Breast epithelium (tissue), 3 donors: ENCODE data around the gene PLB1.

ENCODE experiments used
- POLR2A ChIP-seq: fragments of 450-650 bp; IDR thresholded peaks from one replicate; pipeline ENCODE4 v1.6.1; 2016; ENCODE audit warnings: antibody characterized with exemption, mild to moderate bottlenecking, moderate library complexity
- TF ChIP-seq, protein P1 (sequence below), 3 donors: fragments of 450-650 bp; IDR thresholded peaks; one replicate each; pipeline ENCODE4 v1.5.1; 2016 to 2017; ENCODE audit warnings: antibody characterized with exemption in 3 of 3, mild to moderate bottlenecking in 3 of 3, moderate library complexity in 3 of 3

DNA sequence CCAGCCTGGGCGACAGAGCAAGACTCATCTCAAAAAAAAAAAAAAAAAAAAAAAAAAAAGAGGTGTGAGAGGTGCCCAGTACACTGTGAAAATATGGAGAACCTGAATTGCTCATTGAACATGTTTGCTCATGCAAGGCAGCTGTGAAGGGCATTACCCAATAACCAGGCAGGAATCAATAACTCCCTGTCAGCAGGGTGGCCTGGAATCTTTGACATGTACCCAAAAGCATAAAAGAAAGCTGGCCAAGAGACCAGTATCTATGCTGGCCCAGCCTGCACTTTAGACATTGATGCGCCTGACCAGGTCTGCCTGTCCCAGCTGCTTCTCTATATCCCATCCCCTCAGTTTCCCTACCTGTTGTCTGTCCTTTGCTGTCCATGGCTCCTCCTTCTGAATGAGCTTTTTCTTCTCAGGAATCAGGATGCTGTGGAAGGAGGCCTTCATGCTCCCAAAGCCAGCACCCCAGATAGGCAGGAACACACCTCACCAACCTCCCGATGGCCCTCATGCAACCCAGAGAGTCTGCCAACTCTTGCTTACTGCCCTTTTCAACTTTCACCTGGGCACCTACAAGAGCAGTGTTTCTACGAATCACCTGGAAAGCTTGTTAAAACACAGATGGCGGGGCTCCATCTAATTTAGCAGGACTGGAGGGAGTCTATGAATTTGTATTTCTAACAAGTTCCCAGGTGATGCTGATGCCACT, 172.4 kb downstream of the PLB1 start:
- TF ChIP-seq POLR2A = no peak
- TF ChIP-seq, protein P1, sequence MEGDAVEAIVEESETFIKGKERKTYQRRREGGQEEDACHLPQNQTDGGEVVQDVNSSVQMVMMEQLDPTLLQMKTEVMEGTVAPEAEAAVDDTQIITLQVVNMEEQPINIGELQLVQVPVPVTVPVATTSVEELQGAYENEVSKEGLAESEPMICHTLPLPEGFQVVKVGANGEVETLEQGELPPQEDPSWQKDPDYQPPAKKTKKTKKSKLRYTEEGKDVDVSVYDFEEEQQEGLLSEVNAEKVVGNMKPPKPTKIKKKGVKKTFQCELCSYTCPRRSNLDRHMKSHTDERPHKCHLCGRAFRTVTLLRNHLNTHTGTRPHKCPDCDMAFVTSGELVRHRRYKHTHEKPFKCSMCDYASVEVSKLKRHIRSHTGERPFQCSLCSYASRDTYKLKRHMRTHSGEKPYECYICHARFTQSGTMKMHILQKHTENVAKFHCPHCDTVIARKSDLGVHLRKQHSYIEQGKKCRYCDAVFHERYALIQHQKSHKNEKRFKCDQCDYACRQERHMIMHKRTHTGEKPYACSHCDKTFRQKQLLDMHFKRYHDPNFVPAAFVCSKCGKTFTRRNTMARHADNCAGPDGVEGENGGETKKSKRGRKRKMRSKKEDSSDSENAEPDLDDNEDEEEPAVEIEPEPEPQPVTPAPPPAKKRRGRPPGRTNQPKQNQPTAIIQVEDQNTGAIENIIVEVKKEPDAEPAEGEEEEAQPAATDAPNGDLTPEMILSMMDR (IDR thresholded peaks at IDR 0.05) = no peak
